Skin of body (tissue), 3 donors: Measurements from ENCODE around the gene SGSM2. TPM values are rescaled to one million over a fixed set of nuclear protein-coding genes. Genes with fewer than 3 reads are reported as not detected.

ENCODE experiments used
- DNase-seq: peaks from one replicate; lab custom pipeline; 2025; lab: John Stamatoyannopoulos, UW
- small RNA-seq: library from RNA; depleted of rRNA; stranded (forward); fragments of <200 nt; gene quantifications from one replicate; pipeline ENCODE3, GENCODE V24; 2014; ENCODE audit warnings: low replicate concordance
- total RNA-seq: library from RNA; depleted of rRNA; stranded (reverse); fragments of >200 nt; gene quantifications from one replicate; pipeline ENCODE4 v1.2.3, GENCODE V29; 2014

The SGSM2 gene
- total RNA-seq, 1 donor from 2014 or later, result 36.3 TPM

DNA sequence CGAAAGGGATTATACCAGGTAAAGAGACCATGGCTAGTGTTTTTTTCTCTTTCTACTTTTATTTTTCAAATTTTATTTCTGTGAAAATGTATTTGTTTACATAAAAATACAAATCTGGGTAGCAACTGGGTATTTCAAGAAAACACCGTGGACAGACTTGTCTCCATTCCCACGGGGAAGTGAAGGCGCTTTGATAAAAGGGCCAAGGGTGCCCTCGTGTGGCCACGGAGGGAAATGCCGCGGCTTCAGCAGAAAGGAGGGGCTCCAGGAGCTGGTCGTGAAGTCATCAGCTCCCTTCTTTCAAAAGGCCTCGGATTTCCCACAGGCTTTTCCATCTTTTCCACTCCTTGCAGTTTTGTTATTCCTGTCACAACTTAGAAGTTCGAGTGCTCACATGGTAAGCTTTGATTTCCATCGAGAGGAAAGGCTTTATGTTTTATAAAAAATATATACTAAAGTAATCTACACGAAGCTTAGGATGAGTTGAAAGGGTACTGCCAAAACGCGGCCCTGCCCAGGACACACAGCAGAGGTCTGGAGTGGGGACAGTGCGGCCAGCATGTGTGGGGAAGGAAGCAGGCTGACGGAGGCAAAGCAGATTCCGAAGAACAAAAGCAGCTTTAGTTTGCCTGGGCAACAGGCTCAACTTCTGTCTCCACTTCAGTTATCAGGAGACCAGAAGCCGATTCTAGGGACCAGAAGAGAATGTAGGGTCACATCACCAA, 78.9 kb downstream of the SGSM2 start:
- peak; percentile 86 for DNase-seq

DNA sequence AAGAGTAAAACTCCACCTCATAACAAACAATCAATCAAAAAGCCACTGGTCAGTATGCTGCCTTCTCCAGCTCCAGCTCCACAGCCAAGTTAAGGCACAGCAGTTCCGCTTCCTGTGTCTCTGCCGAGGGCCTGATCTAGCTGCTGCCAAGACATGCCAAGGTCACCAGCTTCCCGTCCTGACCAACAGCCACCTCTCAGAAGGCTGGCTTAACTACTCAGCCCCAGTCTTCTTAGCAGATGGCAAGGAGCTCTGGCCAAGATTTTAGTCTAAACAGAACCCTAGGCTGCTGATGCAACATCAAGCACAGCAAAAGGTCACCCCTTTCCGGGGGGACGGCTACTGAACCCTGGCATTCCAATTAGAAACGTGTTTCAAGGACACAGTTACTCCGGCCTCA, 81.3 kb downstream of the SGSM2 start:
- DNase-seq, result no peak

DNA sequence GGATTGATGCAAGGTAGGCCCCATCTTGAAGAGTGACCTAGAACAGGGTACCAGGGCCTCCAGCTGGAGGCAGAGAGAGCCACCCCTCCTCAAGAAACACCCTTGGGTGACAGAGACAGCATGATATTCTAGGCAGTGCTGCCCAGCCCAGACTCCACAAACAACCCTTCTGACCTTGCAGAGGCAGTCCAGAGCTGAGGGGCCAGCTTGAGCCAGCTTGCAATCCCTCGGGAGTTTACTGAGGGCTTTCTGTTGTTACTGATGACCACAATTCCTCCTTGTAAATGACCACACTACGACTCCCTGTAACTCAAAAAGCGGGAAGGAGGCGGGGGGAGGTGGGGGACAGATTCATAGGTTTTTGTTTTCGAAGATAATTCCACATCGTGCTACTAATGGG, 82.2 kb downstream of the SGSM2 start:
- no peak for DNase-seq

GRCh38 chr17:2420176-2420575, 82.9 kb downstream of the SGSM2 start:
- DNase-seq, result no peak

DNA sequence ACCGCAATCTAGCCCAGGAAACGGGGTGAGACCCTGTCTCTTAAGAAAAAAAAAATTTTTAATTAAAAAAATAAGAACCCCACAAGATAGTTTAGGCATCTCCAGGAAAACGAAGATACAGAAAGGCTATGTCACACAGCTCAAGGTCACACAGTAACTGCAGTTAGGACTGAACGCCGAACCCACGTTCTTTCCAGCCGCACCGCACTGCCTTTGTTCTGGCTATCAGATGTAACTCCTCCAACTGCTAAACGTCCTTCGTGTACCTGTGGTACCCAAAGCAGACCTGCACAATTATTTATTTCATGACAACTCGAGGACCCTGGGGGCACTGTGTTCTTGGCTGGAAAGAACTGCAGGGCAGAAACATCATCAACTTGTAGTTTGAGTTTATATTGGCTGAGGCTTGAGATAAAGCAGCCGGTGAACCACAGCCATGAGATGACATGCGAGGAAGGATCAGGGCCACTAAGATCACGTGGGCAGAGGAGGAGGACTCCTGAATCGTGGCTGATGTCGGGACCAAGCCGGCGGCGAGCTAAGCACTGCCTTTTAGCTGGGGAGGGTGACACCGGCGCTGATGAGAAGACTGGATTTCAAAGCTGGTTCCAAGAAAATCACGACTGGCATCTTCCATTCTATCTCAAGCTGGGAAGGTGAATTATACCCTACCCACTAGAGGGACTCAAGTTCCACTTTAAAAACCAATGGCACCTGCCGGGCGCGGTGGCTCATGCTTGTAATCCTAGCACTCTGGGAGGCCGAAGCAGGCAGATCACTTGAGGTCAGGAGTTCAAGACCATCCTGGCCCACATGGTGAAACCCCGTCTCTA, 84.2 kb downstream of the SGSM2 start:
- no peak for DNase-seq

DNA sequence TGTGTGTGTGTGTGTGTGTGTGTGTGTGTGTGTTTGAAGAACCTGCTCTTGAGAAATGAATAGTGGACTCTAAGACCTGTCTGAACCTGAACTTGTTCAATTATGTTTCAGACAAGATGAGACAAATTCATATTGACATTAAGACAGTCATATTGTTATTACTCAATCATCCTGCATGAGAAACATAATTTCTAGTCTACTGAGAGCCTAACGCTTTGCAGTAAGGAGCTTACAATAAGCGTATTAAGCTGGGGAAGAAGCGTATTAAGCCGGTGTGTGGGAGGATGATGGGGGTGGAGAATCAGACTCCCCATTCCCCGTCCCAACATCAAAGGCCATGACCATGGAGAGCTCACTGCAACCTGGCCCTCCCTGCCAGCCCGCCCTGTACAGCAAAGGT, 86.0 kb downstream of the SGSM2 start:
- no peak for DNase-seq

GRCh38 chr17:2427215-2427614, 89.9 kb downstream of the SGSM2 start:
- DNase-seq, result no peak

DNA sequence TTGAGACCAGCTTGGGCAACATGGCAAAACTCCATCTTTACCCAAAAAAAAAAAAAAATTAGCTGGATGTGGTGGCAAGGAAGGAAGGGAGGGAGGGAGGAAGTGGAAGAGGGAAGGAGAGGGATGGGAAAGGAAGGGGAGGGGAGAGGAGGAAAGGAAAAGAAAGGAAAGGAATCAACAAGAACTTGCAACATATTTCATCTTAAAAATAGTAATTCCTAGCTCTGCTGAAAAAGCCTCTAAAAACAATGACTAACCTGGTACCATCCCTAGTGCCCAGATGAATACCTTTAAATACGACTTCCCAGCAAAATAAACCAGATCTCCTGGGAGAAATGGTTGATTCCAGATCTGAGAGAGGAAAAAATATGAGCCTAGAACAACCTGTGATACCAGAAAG, 90.6 kb downstream of the SGSM2 start:
- no peak for DNase-seq

Small RNA genes lying within 50 kb of the gene (small RNA-seq; reads per million reads assigned to genes)
- gene AC006435.3 (not detected), gene AC006435.4 (not detected), gene SNORD91A (804 reads per million, percentile 99 among the genes with 10 or more reads in this experiment), gene SNORD91B (66.0 reads per million, percentile 96 among the genes with 10 or more reads in this experiment)

Other genes with a start within 250 kb of the SGSM2 start
- 21.1 TPM for gene SMG6, start 33.7 kb upstream of the SGSM2 start, total RNA-seq
- 12.1 TPM for gene SRR, start 33.6 kb upstream of the SGSM2 start, total RNA-seq
- gene TSR1, start 1.0 kb upstream of the SGSM2 start, total RNA-seq, result 25.8 TPM
- gene MNT, start 63.6 kb downstream of the SGSM2 start, total RNA-seq, result 10.5 TPM
- gene METTL16, start 174.4 kb downstream of the SGSM2 start, total RNA-seq, result 18.0 TPM